ENCODE results near the gene GPRIN1.
"Not testable (repeated sequence)": the region's sequence is repeated elsewhere in the genome, so short reads cannot be mapped to it uniquely, and the experiment has no call there.

GPRIN1 gene

GRCh38 chr5:176596069-176596644 is 13.8 kb downstream of the GPRIN1 start:
- no peak for DNase-seq

GRCh38 chr5:176595386-176595943 is 14.5 kb downstream of the GPRIN1 start:
- DNase-seq: no peak

GRCh38 chr5:176594554-176594953 is 15.4 kb downstream of the GPRIN1 start:
- no peak for DNase-seq

DNA sequence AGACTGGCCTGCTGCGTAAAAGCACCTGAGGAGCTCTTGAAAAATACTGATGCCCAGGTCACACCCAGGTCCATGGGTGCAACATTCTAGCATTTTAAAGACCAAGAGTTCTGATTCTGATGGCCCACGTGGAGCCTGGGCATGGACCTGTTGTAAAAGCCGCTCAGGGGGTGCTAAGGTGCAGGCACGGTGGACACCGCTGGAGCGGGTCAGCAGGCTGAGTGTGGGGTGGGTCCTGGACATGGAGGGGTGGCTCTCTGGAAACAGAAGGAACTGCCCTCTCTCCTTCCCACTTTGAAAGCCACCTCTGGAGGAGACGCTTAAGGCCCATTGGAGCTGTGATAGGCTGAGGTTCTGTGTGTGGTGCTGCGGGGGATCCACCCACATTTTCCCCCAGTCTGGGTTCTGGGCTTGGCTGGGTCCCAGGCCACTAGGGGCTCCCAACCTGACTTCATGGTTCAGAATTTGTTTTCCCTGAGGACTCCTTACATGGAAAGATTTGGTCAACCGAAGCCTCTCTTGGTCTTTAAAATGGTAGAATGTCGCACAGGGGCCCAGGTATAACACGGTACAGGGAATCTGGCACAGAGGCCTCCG is 16.6 kb downstream of the GPRIN1 start:
- DNase-seq: no peak

GRCh38 chr5:176592573-176592972 is 17.4 kb downstream of the GPRIN1 start:
- no peak for DNase-seq

DNA sequence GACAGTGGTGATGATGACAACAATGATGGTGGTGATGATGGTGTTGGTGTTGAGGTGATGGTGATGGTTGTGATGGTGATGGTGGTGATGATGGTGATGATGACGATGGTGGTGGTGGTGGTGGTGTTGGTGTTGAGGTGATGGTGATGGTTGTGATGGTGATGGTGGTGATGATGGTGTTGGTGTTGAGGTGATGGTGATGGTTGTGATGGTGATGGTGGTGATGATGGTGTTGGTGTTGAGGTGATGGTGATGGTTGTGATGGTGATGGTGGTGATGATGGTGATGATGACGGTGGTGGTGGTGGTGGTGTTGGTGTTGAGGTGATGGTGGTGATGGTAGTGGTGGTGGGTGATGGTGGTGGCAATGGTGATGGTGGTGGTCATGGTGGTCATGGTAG is 18.3 kb downstream of the GPRIN1 start:
- DNase-seq: not testable (repeated sequence)

GRCh38 chr5:176590035-176590717 is 19.8 kb downstream of the GPRIN1 start:
- no peak for DNase-seq

DNA sequence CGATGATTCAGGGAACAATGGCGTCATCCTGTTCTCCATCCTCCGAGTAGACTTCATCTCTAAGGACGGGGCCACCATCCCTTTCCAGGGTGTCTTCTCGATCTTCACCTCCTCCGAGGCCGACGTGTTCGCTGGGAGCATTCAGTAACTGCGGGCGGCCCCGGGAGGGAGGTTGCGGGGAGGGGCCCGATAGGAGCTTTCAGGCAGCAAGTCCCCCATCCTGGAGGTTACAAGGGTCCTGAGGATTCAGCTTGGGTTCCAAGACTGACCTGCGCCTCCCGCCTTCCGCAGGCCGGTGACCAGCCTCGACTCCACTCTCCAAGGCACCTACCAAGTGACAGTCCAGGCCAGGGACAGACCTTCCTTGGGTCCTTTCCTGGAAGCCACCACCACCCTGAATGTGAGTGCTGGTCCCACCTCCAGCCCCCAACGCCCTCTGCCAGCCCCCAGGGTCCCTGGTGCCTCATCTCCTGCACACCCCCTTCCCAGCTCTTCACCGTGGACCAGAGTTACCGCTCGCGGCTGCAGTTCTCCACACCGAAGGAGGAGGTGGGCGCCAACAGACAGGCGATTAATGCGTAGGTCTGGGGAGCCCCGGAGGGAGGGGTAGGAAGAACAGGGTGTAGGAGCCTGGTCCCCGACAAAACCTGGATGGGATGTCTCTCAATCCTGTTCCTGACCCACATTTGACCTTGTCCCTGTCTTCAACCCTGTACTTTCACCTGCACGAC is 20.8 kb downstream of the GPRIN1 start:
- no peak for DNase-seq

GRCh38 chr5:176588297-176588696 is 21.7 kb downstream of the GPRIN1 start:
- no peak for DNase-seq

- no peak for DNase-seq
Measured at GRCh38 chr5:176587398-176587797, 22.6 kb downstream of the GPRIN1 start.

- DNase-seq: no peak
Measured at GRCh38 chr5:176583076-176583475, 26.9 kb downstream of the GPRIN1 start.

DNA sequence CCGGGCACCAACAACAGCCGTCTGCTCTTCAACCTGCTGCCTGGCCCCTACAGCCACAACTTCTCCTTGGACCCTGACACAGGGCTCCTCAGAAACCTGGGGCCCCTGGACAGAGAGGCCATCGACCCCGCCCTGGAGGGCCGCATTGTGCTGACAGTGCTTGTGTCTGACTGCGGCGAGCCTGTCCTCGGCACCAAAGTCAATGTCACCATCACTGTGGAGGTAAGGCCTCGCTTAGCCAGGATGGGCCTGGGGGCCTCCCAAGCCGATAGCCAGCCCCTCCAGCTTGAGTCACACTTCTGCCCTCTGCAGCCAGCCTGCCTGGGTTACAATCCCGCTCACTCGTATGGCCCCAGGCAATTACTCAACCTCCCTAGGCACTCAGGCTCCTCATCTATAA is 28.6 kb downstream of the GPRIN1 start:
- no peak for DNase-seq

DNA sequence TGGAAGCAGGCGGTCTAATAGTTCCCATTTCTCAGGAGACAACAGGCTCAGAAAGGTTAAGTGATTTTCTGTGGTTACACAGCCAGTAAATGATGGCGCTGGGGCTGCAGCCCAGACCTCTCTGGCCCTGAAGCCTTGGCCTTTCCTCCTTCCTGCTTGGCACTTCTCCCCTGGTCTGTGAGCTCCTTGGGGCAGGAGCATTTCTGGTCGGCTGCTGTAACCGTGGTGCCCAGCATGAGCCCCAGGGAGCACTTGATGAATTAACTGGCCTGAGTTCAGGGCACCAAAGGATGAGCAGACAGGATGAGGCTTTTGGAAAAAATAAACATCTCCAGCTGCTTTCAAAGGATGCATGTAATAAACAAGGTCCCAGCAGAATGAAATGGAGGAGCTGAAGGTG is 30.6 kb downstream of the GPRIN1 start:
- DNase-seq: no peak

DNA sequence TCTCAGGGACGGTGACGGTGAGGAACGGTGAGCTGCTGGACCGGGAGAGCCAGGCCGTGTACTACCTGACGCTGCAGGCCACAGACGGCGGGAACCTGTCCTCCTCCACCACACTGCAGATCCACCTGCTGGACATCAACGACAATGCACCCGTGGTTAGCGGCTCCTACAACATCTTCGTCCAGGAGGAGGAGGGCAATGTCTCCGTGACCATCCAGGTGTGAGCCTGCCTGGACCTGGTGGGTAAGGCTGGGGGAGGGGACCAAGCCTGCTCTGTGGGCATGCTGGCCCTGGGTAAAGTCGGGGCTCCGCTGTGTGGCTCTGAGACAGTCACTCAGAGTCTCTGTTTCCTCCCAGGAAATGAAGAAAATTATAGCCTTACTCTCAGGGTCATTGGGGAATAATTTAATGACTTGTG is 31.6 kb downstream of the GPRIN1 start:
- peak in 1 of 4 experiments; percentile 14 for DNase-seq

GRCh38 chr5:176577312-176578176 is 32.4 kb downstream of the GPRIN1 start:
- no peak for DNase-seq

DNA sequence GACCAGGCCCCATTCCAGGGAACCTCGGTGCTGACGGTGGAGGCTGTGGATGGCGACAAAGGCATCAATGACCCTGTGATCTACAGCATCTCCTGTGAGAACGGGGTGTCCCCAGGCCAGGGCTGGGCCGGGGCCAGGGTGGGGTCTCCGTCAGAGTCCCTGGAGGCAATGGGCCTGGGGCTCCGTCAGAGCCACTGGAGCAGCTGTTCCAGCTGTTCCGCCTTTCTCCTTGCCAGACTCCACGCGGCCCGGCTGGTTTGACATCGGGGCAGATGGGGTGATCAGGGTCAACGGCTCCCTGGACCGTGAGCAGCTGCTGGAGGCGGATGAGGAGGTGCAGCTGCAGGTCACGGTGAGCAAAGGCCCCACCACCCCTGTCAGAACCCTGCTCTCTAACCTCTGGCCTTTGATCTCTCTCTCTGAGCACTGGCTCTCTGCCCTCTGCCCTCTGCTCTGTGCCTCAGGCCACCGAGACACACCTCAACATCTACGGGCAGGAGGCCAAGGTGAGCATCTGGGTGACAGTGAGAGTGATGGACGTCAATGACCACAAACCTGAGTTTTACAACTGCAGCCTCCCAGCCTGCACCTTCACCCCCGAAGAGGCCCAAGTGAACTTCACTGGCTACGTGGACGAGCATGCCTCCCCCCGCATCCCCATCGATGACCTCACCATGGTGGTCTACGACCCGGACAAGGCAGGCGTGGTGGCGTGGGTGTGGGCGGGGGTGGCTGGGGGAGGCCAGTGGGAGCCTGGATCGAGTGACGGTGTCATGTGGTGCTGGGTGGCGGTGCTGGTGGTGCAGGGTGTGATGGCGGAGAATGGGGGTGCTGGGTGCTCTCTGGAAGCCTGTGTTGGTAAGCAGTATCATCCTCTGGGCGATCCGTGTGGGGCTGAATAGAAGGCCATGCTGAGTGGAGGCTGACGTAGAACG is 34.2 kb downstream of the GPRIN1 start:
- DNase-seq: no peak

GRCh38 chr5:176575066-176575465 is 34.9 kb downstream of the GPRIN1 start:
- DNase-seq: no peak

DNA sequence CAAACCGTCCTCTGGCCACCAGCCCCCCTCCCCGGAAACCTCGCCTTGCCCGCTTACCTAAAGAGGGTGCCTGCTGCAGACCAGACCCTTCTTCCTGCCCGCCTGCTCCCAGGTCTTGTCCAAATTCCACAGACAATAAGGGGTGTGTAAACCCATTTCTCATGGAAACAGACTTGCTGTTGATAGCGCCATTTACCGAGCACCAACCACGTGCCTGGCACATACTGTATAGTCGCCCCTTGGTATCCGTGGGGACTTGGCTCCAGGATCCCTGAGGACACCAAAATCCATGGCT is 35.7 kb downstream of the GPRIN1 start:
- DNase-seq: no peak

DNA sequence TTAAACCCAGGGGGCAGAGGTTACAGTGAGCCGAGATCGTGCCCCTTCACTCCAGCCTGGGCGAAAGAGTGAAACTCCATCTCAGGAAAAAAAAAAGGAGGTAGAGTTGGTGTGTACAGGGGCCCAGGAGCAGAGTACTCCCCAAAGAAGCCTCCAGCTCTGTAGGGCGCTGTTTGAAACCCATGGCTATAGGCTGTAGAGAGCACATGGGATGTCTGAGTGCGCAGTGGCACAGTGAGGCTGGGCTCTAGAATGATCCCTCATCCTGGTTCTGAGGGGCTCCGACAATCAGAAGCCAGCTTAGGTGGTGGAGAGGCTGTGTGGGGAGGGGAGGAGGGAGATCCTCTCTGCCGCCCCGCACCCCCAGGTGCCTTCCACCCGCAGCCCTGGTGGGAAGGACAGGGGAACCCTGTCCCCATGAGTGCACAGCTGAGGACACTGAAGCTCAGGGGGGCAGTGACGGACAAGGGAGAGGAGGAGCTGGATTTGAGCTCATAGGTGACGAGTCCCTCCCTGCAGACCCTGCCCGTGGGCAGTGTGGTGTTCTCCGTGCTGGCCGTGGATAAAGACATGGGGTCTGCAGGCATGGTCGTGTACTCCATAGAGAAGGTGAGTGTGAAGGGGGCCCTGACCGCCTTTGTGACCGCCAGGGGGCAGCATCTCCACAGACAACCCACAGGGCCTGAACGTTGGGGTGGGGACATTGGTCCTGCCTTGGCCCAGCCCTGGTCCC is 36.2 kb downstream of the GPRIN1 start:
- peak; percentile 58 to 79 (median 68) for DNase-seq

DNA sequence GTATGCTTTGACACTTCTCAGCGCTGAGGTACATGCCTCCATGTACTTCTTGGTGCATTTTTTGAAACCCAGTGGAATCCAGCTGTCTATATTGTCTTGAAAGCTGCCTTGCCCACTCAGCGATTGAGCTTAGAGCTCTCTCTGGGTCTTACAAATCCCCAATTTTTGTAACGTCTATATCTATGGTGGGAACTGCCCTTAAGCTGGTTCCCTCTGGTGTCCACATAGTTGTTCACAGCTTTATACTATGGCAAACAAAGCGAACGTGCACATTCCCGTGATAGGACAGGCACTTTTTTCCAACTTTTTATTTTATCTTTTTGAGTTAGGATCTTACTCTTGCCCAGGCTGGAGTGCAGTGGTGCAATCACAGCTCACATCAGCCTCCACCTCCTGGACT is 39.9 kb downstream of the GPRIN1 start:
- DNase-seq: no peak

DNA sequence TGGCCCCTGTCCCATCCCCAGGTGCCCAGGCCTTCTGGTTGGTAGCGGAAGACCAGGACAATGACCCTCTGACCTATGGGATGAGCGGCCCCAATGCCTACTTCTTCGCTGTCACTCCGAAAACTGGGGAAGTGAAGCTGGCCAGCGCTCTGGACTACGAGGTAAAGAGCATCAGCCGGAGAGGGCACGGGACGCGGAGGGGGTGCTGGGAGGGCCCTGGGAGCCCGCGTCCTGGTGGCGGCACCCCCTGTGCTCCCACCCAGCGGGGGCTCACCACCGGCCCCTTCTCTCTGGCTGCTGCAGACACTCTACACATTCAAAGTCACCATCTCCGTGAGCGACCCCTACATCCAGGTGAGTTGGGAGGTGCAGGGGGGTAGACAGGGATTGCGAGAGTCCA is 41.3 kb downstream of the GPRIN1 start:
- no peak for DNase-seq
